ENCODE measurements around the gene LRMDA. TPM values are rescaled to one million over a fixed set of nuclear protein-coding genes. Genes with fewer than 3 reads are reported as not detected.

LRMDA gene
- total RNA-seq, 1 donor from 2014 or later = 0.96 TPM

DNA sequence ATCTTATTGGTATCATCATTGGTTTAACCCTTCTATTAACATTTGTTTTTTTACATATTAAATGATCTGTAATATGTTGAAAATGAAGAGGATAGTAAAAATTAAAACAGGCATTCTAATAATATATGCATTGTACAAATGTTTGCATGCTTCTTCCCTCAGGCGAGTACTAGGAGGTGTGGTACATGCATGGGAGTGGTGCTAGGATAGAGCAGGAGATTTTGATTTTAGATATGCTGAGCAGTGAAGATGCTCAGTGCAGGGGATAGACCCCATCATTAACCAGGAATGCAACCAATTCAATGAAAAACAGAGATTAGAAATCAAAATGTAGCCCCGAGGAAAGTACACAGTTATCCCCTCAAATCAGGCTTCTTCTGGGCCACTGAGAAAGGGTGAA is 916.4 kb downstream of the LRMDA start:
- no peak overlapping the region for H3K27ac ChIP-seq
- H3K36me3 ChIP-seq = no peaks in the 10 kb centered on the region
- DNase-seq (ENCODE audit: low spot score in 2 of 2) = no peak
- peaks cover 0 to 2% of the 10 kb centered on the region in 2 donors for H3K9me3 ChIP-seq
- H3K4me3 ChIP-seq = no peak overlapping the region
- intact Hi-C loops (cut with DNase I) = no loop called here
- no peaks in the 10 kb centered on the region for H3K4me1 ChIP-seq
- H3K27me3 ChIP-seq = no peaks in the 10 kb centered on the region
- no peak for TF ChIP-seq CTCF (IDR thresholded peaks at IDR 0.05)

DNA sequence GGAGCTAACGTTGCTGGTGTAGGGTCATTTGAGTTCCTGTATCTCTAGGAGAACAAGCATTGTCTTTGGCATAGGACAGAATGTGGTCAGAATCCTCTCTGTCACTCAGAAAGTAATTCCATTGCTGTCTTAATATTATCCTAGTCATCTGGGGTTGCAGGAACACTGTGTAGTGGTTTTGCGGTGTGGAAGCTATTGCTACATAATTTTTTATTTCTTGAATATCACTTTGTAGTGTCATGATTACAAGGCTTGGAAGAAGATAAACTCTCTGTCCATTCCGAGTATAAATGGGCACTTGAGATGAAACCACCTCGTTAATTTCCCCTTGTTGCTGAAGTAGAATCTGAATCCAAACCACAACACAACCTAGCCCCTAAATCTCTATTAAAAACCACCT is 919.2 kb downstream of the LRMDA start:
- no peak for TF ChIP-seq CTCF (IDR thresholded peaks at IDR 0.05)
- DNase-seq (ENCODE audit: low spot score in 2 of 2) = no peak
- intact Hi-C loops (cut with DNase I) = no loop called here

DNA sequence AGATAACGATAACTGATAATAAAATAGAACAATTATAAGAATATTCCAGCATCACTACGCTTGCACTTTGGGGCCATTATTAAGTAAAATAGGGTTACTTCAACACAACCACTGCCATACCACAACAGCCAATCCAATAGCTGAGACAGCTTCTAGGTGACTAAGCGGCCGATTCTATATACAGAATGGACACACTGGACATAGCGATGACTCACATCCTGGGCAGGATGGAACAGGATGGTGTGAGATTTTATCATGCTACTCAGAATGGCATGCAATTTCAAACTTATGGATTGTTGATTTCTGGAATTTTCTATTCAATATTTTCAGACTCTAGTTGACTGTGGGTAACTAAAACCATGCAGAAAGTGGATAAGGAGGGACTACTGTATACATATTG is 920.9 kb downstream of the LRMDA start:
- intact Hi-C loops (cut with DNase I) = no loop called here
- Histone ChIP-seq H3K27ac (no peak overlapping the region), H3K4me1 (no peaks in the 10 kb centered on the region), H3K27me3 (no peaks in the 10 kb centered on the region), H3K9me3 (no peaks in the 10 kb centered on the region), H3K36me3 (no peaks in the 10 kb centered on the region), H3K4me3 (no peak overlapping the region)
- DNase-seq (ENCODE audit: low spot score in 2 of 2) = no peak
- TF ChIP-seq CTCF (IDR thresholded peaks at IDR 0.05) = no peak

More for the DNA sequence above, 919.2 kb downstream of the LRMDA start:
- Histone ChIP-seq H3K4me3 (no peak overlapping the region), H3K9me3 (no peaks in the 10 kb centered on the region), H3K36me3 (no peaks in the 10 kb centered on the region), H3K27me3 (no peaks in the 10 kb centered on the region), H3K4me1 (no peaks in the 10 kb centered on the region), H3K27ac (no peak overlapping the region)

GRCh38 chr10:76353237-76353851 is 921.9 kb downstream of the LRMDA start:
- H3K4me1 ChIP-seq = no peaks in the 10 kb centered on the region
- no peaks in the 10 kb centered on the region for H3K36me3 ChIP-seq
- TF ChIP-seq CTCF (IDR thresholded peaks at IDR 0.05) = no peak
- H3K27me3 ChIP-seq = no peaks in the 10 kb centered on the region
- DNase-seq (ENCODE audit: low spot score in 2 of 2) = no peak
- H3K27ac ChIP-seq = no peak overlapping the region
- H3K9me3 ChIP-seq = no peaks in the 10 kb centered on the region
- intact Hi-C loops (cut with DNase I) = no loop called here
- no peak overlapping the region for H3K4me3 ChIP-seq

DNA sequence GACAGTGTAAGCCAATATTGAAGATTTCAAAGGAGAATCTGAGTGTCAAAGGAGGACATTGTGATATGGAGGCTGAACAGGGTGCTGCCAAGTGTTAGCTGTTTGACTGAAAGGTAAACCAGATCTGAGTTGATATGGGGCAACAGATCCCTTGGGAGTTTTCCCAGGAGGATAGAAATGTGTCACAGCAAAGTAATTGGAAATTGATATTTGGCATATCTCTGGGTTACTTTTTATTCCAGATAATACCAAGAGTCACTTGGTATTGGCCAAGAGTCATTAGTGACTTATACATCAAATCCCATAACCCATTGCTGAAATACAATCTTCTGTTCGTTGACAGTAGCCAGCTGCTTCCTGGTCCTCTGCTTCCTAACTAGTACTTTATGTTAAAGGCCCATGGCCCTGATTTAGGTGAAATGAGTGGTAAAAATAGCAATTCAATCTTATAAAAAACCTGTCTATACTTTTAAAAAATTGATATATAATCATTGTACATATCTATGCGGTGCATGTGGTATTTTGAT is 922.9 kb downstream of the LRMDA start:
- intact Hi-C loops (cut with DNase I) = no loop called here
- H3K4me3 ChIP-seq = no peak overlapping the region
- DNase-seq (ENCODE audit: low spot score in 2 of 2) = no peak
- no peak for TF ChIP-seq CTCF (IDR thresholded peaks at IDR 0.05)
- no peak overlapping the region for H3K27ac ChIP-seq
- no peaks in the 10 kb centered on the region for H3K9me3 ChIP-seq
- no peaks in the 10 kb centered on the region for H3K36me3 ChIP-seq
- H3K27me3 ChIP-seq = no peaks in the 10 kb centered on the region
- no peaks in the 10 kb centered on the region for H3K4me1 ChIP-seq

GRCh38 chr10:76354921-76355320 is 923.5 kb downstream of the LRMDA start:
- TF ChIP-seq CTCF (IDR thresholded peaks at IDR 0.05) = no peak
- Histone ChIP-seq H3K4me1 (no peaks in the 10 kb centered on the region), H3K27me3 (no peaks in the 10 kb centered on the region), H3K36me3 (no peaks in the 10 kb centered on the region), H3K4me3 (no peak overlapping the region), H3K9me3 (no peaks in the 10 kb centered on the region), H3K27ac (no peak overlapping the region)
- no peak for DNase-seq (ENCODE audit: low spot score in 2 of 2)
- intact Hi-C loops (cut with DNase I) = no loop called here

All from ascending aorta (tissue), 2 donors.